Parathyroid adenoma (tissue), 2 donors: ENCODE measurements around the gene GSG1L.

Source experiments
- H2AFZ ChIP-seq: fragments of 300-600 bp; sonication (generic); one replicate; pipeline ENCODE4 v1.7.0; 2017; ENCODE audit warnings: antibody characterized with exemption, mild to moderate bottlenecking
- H3K27ac ChIP-seq: fragments of 300-600 bp; sonication (generic); one replicate; pipeline ENCODE4 v1.7.0; 2017
- H3K27me3 ChIP-seq: fragments of 300-600 bp; sonication (generic); one replicate; pipeline ENCODE4 v1.7.0; 2017; ENCODE audit warnings: low read length; ENCODE audit not compliant: control insufficient read depth, insufficient read depth
- H3K36me3 ChIP-seq: fragments of 300-600 bp; sonication (generic); one replicate; pipeline ENCODE4 v1.7.0; 2017; ENCODE audit warnings: low read length; ENCODE audit not compliant: control insufficient read depth, insufficient read depth
- H3K4me1 ChIP-seq: fragments of 300-600 bp; sonication (generic); one replicate; pipeline ENCODE4 v1.7.0; 2017; ENCODE audit warnings: control low read depth
- H3K4me2 ChIP-seq: fragments of 300-600 bp; sonication (generic); one replicate; pipeline ENCODE4 v1.7.0; 2017; ENCODE audit warnings: low read length
- H3K4me3 ChIP-seq: fragments of 300-600 bp; sonication (generic); one replicate; pipeline ENCODE4 v1.7.0; 2017; ENCODE audit warnings: low read depth, low read length
- H3K79me2 ChIP-seq: fragments of 300-600 bp; sonication (generic); one replicate; pipeline ENCODE4 v1.7.0; 2017; ENCODE audit warnings: control low read depth
- H3K9ac ChIP-seq: fragments of 300-600 bp; sonication (generic); one replicate; pipeline ENCODE4 v1.7.0; 2017; ENCODE audit warnings: mild to moderate bottlenecking
- H3K9me3 ChIP-seq: fragments of 300-600 bp; sonication (generic); one replicate; pipeline ENCODE4 v1.7.0; 2017; ENCODE audit warnings: low read length; ENCODE audit not compliant: control insufficient read depth
- CTCF ChIP-seq: fragments of 300-600 bp; sonication (generic); IDR thresholded peaks from one replicate; pipeline ENCODE4 v1.7.0; 2017; ENCODE audit warnings: antibody characterized with exemption, mild to moderate bottlenecking
- donor health status: primary hyperparathyroidism.

Gene GSG1L

GRCh38 chr16:28062261-28062846 lies 1.2 kb downstream of the GSG1L start:
- Histone ChIP-seq H2AFZ (no peak overlapping the region), H3K9me3 (no peaks in the 10 kb centered on the region), H3K9ac (no peak overlapping the region), H3K4me2 (no peak overlapping the region), H3K27me3 (no peaks in the 10 kb centered on the region), H3K4me3 (no peak overlapping the region), H3K79me2 (no peaks in the 10 kb centered on the region), H3K36me3 (no peaks in the 10 kb centered on the region), H3K27ac (no peak overlapping the region), H3K4me1 (no peaks in the 10 kb centered on the region)
- TF ChIP-seq CTCF = no peak

GRCh38 chr16:28061352-28062101 lies 2.0 kb downstream of the GSG1L start:
- Histone ChIP-seq H3K36me3 (no peaks in the 10 kb centered on the region), H3K4me2 (no peak overlapping the region), H3K9ac (no peak overlapping the region), H3K4me3 (no peak overlapping the region), H3K9me3 (no peaks in the 10 kb centered on the region), H3K79me2 (no peaks in the 10 kb centered on the region), H3K4me1 (no peaks in the 10 kb centered on the region), H3K27ac (no peak overlapping the region), H3K27me3 (no peaks in the 10 kb centered on the region), H2AFZ (no peak overlapping the region)
- TF ChIP-seq CTCF = no peak

GRCh38 chr16:28059841-28060575 lies 3.5 kb downstream of the GSG1L start:
- H3K4me3 ChIP-seq = no peak overlapping the region
- H3K9me3 ChIP-seq = no peaks in the 10 kb centered on the region
- no peak overlapping the region for H3K9ac ChIP-seq
- H3K27me3 ChIP-seq = no peaks in the 10 kb centered on the region
- no peak overlapping the region for H3K4me2 ChIP-seq
- no peak overlapping the region for H2AFZ ChIP-seq
- H3K79me2 ChIP-seq = no peaks in the 10 kb centered on the region
- no peak overlapping the region for H3K27ac ChIP-seq
- H3K36me3 ChIP-seq = no peaks in the 10 kb centered on the region
- no peak for TF ChIP-seq CTCF
- H3K4me1 ChIP-seq = no peaks in the 10 kb centered on the region

- TF ChIP-seq CTCF = no peak
- H3K36me3 ChIP-seq = no peaks in the 10 kb centered on the region
- no peaks in the 10 kb centered on the region for H3K4me1 ChIP-seq
- no peaks in the 10 kb centered on the region for H3K9me3 ChIP-seq
- H3K27ac ChIP-seq = no peak overlapping the region
- H3K9ac ChIP-seq = no peak overlapping the region
- H3K4me2 ChIP-seq = no peak overlapping the region
- H3K79me2 ChIP-seq = no peaks in the 10 kb centered on the region
- H2AFZ ChIP-seq = no peak overlapping the region
- H3K27me3 ChIP-seq = no peaks in the 10 kb centered on the region
- H3K4me3 ChIP-seq = no peak overlapping the region
These were observed 4.5 kb downstream of the GSG1L start for GRCh38 chr16:28058839-28059589.
